Measurements from ENCODE around the gene ZFAND3. TPM values are rescaled to one million over a fixed set of nuclear protein-coding genes. Genes with fewer than 3 reads are reported as not detected.
A peak's percentile ranks its signal among the peaks of the same experiment; 100 is the strongest.

Gene ZFAND3
- total RNA-seq, 1 donor from 2014 or later: 31.2 TPM

GRCh38 chr6:38187325-38187724 lies 367.8 kb downstream of the ZFAND3 start:
- no peaks in the 10 kb centered on the region for H3K27me3 ChIP-seq
- no peaks in the 10 kb centered on the region for H3K4me1 ChIP-seq
- H3K27ac ChIP-seq: no peak overlapping the region
- no peaks in the 10 kb centered on the region for H3K9me3 ChIP-seq
- H3K4me3 ChIP-seq: no peak overlapping the region
- DNase-seq (ENCODE audit: extremely low spot score in 2 of 2): peak in 1 of 2 donors; percentile 49
- H3K36me3 ChIP-seq: no peaks in the 10 kb centered on the region
- intact Hi-C loops (cut with DNase I): no loop called here
- no peak for TF ChIP-seq POLR2A (IDR thresholded peaks at IDR 0.05)
- TF ChIP-seq POLR2AphosphoS5 (IDR thresholded peaks at IDR 0.05; ENCODE audit: insufficient read depth in 1 of 2, low read depth in 1 of 2): no peak
- no peak for TF ChIP-seq CTCF (IDR thresholded peaks at IDR 0.05)

- no peak overlapping the region for H3K4me3 ChIP-seq
- H3K9me3 ChIP-seq: no peaks in the 10 kb centered on the region
- no peak overlapping the region for H3K27ac ChIP-seq
- peak in 1 of 2 donors; percentile 81 for DNase-seq (ENCODE audit: extremely low spot score in 2 of 2)
- H3K27me3 ChIP-seq: no peaks in the 10 kb centered on the region
- no peak for TF ChIP-seq CTCF (IDR thresholded peaks at IDR 0.05)
- TF ChIP-seq POLR2AphosphoS5 (IDR thresholded peaks at IDR 0.05; ENCODE audit: insufficient read depth in 1 of 2, low read depth in 1 of 2): no peak
- no peak for TF ChIP-seq POLR2A (IDR thresholded peaks at IDR 0.05)
- no peaks in the 10 kb centered on the region for H3K4me1 ChIP-seq
- H3K36me3 ChIP-seq: no peaks in the 10 kb centered on the region
- intact Hi-C loops (cut with DNase I): no loop called here
These were observed 368.5 kb downstream of the ZFAND3 start for GRCh38 chr6:38187811-38188590.

GRCh38 chr6:38188677-38189335 lies 369.3 kb downstream of the ZFAND3 start:
- H3K4me1 ChIP-seq: no peaks in the 10 kb centered on the region
- H3K36me3 ChIP-seq: no peaks in the 10 kb centered on the region
- intact Hi-C loops (cut with DNase I): no loop called here
- no peaks in the 10 kb centered on the region for H3K9me3 ChIP-seq
- no peak for TF ChIP-seq POLR2AphosphoS5 (IDR thresholded peaks at IDR 0.05; ENCODE audit: insufficient read depth in 1 of 2, low read depth in 1 of 2)
- TF ChIP-seq POLR2A (IDR thresholded peaks at IDR 0.05): no peak
- TF ChIP-seq CTCF (IDR thresholded peaks at IDR 0.05): no peak
- no peak overlapping the region for H3K27ac ChIP-seq
- no peaks in the 10 kb centered on the region for H3K27me3 ChIP-seq
- DNase-seq (ENCODE audit: extremely low spot score in 2 of 2): peak in 1 of 2 donors; percentile 62
- H3K4me3 ChIP-seq: no peak overlapping the region

GRCh38 chr6:38191418-38191817 lies 371.9 kb downstream of the ZFAND3 start:
- H3K4me1 ChIP-seq: no peaks in the 10 kb centered on the region
- no peaks in the 10 kb centered on the region for H3K9me3 ChIP-seq
- TF ChIP-seq POLR2A (IDR thresholded peaks at IDR 0.05): no peak
- TF ChIP-seq CTCF (IDR thresholded peaks at IDR 0.05): no peak
- TF ChIP-seq POLR2AphosphoS5 (IDR thresholded peaks at IDR 0.05; ENCODE audit: insufficient read depth in 1 of 2, low read depth in 1 of 2): no peak
- H3K27ac ChIP-seq: no peak overlapping the region
- no peak for DNase-seq (ENCODE audit: extremely low spot score in 2 of 2)
- no peak overlapping the region for H3K4me3 ChIP-seq
- intact Hi-C loops (cut with DNase I): no loop called here
- no peaks in the 10 kb centered on the region for H3K36me3 ChIP-seq
- H3K27me3 ChIP-seq: no peaks in the 10 kb centered on the region

- Histone ChIP-seq H3K9me3 (no peaks in the 10 kb centered on the region), H3K27ac (no peak overlapping the region), H3K36me3 (no peaks in the 10 kb centered on the region), H3K27me3 (no peaks in the 10 kb centered on the region), H3K4me3 (no peak overlapping the region), H3K4me1 (no peaks in the 10 kb centered on the region)
- intact Hi-C loops (cut with DNase I): no loop called here
- TF ChIP-seq CTCF (IDR thresholded peaks at IDR 0.05) (no peak), POLR2AphosphoS5 (IDR thresholded peaks at IDR 0.05; ENCODE audit: insufficient read depth in 1 of 2, low read depth in 1 of 2) (no peak), POLR2A (IDR thresholded peaks at IDR 0.05) (no peak)
- DNase-seq (ENCODE audit: extremely low spot score in 2 of 2): no peak
These were observed 372.5 kb downstream of the ZFAND3 start for GRCh38 chr6:38192011-38192410.
